ENCODE data around the gene KCNC4. TPM values are rescaled to one million over a fixed set of nuclear protein-coding genes. Genes with fewer than 3 reads are reported as not detected.

Gene KCNC4
- total RNA-seq, 1 donor: 5.7 TPM

DNA sequence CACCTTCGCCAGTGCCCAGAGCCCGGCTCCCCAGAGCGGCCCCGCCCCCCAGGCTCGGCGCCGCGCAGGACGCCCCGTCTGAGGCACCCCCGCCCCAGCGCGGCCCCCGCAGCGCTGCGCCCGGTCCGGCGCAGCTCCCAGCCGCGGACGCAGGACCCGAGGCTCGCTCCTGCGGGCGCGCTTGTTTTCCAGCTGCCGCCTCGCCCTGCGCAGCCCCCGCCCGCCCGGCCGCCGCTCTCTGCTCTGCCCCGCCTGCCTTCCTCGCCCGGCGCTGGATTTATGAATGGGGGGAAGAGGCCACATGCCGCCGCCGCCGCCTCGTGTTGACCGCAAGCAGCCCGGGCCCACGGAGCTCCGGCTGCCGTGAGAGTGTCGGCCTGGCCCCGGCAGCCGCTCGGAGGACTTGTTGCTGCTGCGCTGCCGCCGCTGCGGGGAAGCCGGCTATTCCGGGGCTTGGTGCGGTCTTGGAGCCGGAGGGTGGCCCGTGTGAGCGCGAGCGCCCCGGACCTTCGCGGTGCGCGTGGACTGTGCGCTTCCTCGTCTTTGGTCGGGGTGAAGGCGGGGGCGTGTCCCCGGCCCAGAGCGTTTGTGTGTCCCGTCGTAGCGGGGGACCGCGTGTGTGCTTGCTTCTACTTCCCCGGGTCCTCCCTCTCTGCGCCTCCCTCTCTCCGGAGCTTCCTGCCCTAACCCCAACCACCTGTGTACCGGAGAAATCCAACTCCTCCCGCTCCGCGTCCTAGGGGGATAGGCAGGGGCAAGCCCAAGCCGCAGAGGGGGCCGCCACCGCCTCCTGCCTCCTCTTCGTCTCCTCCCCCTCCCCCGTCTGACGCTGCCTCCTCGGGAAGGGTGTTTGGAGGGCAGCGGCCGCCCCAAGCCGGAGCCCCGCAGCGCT is 736 bp downstream of the KCNC4 start:
- peak in 2 of 3 donors; percentile 53 to 57 for DNase-seq (ENCODE audit: low read depth in 2 of 3, low spot score in 2 of 3)

DNA sequence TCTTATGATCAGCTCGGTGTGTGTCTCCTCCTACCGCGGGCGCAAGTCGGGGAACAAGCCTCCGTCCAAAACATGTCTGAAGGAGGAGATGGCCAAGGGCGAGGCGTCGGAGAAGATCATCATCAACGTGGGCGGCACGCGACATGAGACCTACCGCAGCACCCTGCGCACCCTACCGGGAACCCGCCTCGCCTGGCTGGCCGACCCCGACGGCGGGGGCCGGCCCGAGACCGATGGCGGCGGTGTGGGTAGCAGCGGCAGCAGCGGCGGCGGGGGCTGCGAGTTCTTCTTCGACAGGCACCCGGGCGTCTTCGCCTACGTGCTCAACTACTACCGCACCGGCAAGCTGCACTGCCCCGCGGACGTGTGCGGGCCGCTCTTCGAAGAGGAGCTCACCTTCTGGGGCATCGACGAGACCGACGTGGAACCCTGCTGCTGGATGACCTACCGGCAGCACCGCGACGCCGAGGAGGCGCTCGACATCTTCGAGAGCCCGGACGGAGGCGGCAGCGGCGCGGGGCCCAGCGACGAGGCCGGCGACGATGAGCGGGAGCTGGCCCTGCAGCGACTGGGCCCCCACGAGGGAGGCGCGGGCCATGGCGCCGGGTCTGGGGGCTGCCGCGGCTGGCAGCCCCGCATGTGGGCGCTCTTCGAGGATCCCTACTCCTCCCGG is 1.5 kb downstream of the KCNC4 start:
- no peak for DNase-seq (ENCODE audit: low read depth in 2 of 3, low spot score in 2 of 3)

DNA sequence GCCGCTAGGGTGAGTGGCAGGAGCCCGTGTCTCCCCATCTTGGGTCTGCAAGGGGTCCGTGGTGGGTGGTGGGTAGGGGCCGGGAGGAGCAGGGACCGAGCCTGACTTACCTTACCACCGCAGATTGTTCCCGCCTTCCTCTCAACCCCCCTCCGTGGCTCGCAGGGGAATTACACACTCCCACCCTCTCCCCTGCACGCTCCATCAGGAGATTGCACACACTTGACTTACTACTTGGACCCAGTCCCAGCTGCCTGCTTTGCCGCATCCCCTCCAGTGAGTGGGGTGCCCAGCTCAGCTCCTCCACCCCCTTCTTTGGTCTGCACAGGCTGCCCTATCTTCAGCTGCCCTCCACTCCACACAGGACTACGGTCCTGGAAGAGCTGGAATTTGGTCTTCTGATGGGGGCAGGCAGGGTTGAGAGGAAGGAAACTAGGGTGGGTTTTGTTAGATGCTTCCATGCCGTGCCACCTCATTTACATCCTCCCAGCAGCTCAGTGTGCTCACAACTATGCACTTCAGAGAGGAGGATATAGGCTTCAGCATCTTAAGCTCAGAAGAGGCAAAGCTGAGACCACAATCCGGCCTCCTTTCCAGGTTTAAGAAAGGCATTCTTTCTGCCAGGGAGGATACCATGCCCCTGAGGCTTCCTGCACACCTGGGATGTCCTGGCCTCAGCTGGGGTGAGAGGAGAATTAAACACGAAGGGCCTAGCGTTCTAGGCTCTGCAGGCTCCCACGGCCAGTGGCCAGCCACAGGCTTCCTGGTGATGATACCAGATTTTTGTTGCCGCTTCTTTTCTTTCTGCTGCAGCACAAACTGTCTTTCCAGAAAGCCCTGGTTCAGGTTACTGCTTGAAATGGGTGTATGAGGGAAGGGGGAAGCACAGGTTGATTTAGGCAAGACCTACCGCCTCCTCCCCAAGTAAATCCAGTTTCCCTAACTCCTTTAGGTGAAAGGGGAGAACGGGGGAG is 2.3 kb downstream of the KCNC4 start:
- DNase-seq (ENCODE audit: low read depth in 2 of 3, low spot score in 2 of 3): no peak

DNA sequence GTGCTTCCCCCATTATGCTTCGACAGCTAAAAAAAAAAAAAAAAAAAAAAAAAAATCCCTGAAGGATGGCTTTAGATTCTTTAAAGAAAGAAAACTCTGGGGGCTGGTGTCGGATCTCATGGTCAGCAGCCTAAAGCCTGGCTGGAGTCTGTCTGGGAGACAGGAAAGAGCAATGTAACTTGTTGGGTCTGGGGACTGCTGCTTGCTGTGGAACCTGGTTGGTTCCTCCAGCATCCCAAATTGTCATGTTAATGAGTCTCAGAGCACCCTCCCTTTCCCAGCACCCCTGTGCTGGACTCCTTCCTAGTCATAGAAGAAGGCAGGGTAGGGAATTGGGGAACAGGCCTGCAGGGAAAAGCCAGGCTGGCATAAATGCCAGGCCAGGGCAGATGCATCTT is 3.0 kb downstream of the KCNC4 start:
- DNase-seq (ENCODE audit: low read depth in 2 of 3, low spot score in 2 of 3): no peak

DNA sequence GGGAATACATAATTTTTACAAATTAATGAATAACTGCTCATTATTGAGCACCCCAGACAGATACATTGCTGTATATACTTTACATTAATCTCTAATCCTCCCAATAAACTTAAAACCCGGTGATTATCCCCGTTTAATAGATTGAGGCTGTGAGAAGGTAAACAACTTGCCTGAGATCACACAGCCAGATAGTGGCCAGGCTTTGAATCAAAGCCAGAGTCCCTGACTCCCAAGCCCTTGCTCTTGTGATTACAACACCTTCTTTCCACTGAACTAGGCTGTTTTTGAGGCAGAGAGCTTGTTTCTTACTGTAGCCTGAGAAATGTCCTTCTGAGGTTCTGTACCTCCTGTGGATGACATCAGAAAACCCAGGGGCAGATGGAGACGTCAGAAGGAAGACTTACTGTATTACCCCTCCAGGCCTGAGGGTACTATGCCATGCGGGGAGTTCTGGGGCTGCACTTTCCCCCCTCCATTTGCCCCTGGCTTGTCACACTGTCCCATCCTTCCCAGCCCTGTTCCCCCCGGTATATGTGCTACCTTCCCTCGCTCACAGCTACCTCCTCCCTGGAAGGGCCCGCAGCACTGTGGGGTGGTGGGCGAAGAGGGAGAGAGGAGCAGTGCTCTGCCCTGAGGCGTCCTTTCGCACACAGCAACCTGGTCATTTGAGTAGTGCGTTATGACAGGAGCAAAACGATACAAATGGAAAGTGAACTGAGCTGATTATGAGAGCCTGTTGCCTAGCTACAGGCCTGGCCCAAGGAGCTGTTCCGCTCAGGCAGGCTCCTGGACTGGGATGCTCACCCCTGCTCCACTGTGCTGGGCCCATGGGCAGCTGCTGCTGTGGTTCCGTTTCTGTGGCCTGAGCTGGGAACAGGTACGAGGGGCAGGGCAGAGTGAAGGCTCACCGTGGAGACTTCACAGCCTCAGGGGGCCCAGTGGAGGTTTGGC is 4.6 kb downstream of the KCNC4 start:
- no peak for DNase-seq (ENCODE audit: low read depth in 2 of 3, low spot score in 2 of 3)

DNA sequence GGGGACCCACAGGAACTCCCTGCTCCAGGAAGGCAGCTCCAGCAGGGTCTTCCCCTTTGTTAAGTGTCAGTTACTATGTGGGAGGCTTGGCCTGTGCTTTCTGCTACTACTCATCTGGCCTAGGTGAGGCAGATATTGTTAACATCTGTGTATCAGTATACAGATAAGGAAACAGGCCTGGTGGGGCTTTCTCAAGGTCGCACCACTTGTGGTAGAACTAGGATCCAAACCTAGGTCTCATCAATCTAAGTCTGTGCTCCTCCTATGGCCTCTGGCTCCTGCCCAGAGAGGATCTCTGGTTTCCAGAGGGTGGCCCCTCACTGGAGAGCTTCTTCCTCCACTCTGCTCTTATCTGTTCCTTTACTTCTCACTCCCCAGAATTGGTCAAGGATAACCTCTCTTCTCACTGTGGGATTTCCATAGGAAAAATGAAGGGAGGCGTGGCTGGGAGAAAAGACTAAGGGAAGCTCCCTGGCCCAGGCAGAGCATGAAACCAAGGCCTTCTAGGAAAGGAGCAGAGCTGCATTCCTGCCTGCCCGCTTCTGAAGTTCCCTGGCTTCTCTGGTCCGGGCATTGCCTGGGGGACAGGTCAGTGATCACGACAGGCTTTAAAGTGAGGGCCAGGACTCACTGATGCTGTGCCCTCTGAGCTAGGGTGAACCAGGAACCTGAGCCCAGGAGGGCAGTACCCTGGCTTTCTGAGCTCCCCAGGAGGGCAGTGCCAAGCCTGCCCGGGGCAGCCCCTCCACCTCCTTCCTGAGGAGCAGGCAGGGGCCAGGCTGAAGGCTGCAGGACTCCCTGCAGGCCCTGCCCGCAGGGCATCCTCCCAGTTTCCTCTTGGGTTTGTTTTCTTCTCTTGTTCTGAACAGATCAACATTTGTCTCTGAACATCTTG is 5.8 kb downstream of the KCNC4 start:
- no peak for DNase-seq (ENCODE audit: low read depth in 2 of 3, low spot score in 2 of 3)

DNA sequence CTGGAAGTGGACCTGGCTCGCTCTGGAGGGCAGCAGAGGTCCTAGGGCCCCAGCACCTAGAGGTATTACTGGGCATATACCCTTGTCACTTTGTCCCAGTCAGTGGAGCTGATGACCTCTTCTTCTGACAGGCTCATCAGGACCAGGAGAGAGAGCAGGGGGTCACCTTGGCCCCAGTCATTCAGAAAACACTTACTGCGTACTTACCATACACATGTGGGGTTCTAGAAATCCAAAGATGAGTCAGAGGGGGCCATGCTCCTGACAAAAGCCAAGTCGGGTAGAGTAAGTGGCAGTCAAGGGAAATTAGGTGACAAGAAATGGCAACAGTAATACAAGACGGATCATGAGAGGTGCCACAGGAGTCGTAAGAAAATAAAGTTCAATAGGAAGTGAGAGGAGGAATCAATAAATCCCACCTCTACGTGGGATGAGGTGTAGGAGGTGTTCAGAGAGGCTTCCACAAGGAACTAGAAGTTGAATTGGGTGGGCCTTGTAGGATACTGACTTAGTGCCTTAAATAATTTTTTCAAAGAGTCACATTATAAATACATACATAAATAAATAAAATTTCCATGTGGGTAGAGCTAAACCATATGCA is 6.8 kb downstream of the KCNC4 start:
- no peak for DNase-seq (ENCODE audit: low read depth in 2 of 3, low spot score in 2 of 3)

DNA sequence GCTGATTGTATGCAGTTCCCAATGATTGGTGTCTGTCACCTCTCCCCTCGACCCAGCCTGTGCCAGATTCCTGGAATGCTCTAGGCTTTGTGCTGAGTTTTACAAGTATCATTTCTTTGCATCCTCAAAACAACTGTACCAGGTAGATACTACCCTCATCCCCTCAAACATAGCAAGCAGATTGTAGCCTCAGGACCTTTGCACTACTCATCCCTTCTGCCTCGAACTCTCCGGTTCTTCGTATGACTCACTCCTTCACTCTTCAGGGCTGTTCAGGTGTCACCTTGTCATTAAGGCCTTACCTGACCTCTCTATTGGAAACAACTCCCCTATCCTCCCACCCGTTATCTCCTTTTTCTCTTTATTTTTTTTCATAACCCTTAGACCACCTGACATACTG is 8.0 kb downstream of the KCNC4 start:
- no peak for DNase-seq (ENCODE audit: low read depth in 2 of 3, low spot score in 2 of 3)

DNA sequence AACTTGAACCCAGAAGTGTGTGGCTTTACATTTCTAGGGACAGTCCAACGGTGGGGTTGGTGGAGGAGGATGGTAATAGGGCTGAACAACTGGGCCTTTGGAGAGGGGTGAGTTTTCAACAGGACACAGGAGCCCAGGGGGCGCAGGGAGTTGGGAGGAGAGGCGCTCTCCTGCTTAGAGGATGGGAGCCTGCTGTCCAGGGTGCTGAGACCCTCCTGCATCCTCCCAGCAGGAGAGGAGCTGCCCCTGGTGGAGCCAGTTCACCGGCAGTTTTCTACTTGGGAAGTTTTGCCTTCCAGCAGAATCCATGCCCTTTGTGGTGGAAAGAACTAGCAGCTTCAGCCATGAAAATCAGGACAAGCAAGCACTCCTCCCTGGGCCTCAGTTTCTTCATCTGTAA is 8.6 kb downstream of the KCNC4 start:
- DNase-seq (ENCODE audit: low read depth in 2 of 3, low spot score in 2 of 3): no peak

DNA sequence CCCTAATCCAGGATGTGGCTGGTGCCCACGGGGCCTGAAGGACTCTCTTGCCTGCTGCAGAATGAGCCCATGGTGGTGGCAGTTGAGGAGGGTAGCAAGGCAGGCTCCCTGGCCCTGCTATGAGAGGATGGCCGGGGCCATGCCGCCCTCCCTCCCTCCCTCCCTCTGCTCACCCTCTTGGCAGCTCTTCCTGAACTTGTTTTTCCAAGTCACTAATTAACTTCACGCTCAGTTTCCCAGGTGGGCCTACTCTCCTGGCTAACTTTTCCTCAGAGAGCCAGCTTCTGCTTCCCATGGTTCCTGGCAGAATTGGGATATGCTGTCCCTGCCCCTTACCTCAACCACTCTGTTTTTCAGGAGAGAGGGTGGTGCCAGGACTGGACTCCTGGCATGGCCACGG is 10.2 kb downstream of the KCNC4 start:
- DNase-seq (ENCODE audit: low read depth in 2 of 3, low spot score in 2 of 3): no peak

DNA sequence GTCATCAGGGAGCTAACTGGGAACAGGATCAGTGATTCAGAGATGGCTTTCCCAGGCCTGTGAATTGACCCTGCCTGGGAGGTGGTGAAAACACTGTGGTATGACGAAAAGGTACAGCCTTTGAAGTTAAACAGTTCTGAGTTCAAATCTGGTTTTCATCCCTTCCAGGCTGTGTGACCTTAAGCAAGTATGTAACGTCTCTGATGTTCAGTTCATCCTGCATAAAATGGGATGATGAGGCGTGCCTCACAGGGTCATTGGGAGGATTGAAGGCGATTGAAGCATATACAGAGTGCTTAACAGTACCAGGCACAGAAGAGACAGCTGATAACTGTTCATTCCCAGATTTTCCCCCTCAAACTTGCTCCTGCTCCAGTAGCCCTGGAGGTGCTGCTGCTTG is 11.0 kb downstream of the KCNC4 start:
- no peak for DNase-seq (ENCODE audit: low read depth in 2 of 3, low spot score in 2 of 3)

DNA sequence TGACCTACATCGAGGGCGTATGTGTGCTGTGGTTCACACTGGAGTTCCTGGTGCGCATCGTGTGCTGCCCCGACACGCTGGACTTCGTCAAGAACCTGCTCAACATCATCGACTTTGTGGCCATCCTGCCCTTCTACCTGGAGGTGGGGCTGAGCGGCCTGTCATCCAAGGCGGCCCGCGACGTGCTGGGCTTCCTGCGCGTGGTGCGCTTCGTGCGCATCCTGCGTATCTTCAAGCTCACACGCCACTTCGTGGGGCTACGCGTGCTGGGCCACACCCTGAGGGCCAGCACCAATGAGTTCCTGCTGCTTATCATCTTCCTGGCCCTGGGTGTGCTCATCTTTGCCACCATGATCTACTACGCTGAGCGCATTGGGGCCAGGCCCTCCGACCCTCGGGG is 13.0 kb downstream of the KCNC4 start:
- no peak for DNase-seq (ENCODE audit: low read depth in 2 of 3, low spot score in 2 of 3)

DNA sequence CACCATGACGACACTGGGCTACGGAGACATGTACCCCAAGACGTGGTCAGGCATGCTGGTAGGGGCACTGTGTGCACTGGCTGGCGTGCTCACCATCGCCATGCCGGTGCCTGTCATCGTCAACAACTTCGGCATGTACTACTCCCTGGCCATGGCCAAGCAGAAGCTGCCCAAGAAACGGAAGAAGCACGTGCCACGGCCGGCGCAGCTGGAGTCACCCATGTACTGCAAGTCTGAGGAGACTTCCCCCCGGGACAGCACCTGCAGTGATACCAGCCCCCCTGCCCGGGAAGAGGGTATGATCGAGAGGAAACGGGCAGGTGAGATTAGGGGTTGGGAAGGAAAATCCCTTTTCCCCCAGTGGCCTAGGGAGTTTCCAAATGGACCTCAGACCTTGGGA is 13.5 kb downstream of the KCNC4 start:
- DNase-seq (ENCODE audit: low read depth in 2 of 3, low spot score in 2 of 3): no peak

DNA sequence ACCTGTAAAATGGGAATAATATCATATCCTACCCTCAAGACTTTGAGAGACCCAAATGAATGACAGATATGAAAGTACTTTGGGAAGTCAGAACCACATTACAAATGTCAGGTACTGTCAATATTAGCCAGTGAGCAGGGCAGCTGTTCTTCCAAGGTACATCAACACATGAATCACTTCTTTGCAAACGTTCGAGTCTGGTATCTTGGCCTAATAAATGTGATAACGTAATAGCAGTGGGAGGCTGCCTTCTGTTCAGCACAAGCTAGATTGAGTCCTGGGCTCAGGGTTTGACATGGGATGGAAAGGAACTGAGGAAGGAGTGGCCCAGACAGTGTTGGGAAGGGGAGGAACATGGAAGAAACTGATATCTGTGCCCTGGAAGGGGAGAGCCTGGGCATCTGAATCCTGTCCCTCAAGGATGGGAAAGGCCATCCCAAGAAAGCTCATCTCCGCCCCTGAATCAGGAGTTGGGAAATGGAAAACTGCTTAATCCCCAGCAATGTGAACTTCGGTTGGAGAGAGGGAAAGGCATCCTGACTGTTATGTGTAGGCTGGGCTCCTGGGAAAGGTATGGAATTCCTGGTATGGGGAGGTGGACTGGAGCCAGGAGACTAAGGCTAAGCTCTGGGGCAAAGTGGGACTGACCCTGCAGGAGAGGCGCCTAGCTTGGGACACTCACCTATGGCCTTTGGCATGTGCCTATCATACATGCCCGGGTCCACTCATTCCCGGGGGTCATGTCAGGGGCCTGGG is 14.3 kb downstream of the KCNC4 start:
- DNase-seq (ENCODE audit: low read depth in 2 of 3, low spot score in 2 of 3): no peak

DNA sequence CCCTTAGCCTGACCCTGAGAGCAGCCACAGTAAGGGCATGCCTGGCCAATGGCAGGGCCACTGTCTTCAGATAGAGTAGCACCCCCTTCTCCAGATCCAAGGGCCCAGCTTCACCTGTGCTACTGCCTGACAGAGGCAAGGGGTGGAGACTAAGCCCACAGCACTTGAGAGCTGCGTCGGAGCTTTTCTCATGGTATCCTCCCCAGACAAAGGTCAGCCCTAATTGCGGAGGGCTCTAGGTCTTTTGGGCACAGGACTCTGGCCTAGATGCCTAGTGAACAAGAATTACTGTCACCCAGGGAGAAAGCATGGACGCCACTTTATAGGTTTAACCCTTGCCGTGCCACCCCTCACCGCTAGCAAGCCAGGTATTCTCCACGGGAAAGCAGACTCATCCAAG is 15.1 kb downstream of the KCNC4 start:
- DNase-seq (ENCODE audit: low read depth in 2 of 3, low spot score in 2 of 3): no peak

DNA sequence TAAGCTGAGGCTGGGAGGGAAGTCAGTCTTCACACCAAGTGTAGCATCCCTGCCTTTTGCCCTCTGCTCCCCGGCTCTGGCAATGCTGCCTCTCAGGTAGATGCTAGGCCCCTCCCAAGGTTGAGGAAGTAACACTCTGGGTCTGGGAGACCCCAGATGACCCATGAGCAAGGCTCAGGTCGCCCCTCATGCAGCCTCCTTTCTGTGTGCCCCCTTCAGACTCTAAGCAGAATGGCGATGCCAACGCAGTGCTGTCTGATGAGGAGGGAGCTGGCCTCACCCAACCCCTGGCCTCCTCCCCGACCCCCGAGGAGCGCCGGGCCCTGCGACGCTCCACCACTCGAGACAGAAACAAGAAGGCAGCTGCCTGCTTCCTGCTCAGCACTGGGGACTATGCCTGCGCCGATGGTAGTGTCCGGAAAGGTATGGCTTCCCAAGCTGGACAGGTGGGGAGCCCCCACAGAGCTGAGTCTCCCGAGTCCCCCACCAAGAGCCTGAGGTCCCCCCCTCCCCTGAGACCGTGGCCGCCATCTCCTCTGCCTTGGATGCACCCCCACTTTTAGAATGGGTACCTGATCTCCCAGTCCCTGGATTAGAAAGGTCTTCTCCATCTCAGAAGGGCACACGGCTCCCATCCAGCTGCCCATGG is 15.8 kb downstream of the KCNC4 start:
- DNase-seq (ENCODE audit: low read depth in 2 of 3, low spot score in 2 of 3): no peak

DNA sequence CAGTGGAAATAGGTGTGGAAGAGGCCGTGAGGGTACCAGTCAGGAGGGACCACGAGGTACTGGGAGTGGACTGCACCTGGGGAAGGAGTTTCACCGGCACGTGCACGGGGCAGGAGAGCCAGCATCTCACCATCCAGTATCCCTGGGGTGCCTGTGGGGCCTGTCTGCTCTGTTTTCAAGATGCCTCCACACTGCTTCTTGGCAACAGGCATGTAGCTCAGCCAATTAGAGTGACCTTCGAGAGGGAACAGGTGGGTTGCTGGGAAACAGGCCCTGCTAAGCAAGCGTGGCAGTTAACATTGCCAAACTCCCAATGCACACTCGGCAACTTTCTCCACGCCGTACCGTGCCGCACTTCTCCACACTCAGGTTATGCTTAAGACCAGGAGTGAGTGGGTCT is 17.7 kb downstream of the KCNC4 start:
- DNase-seq (ENCODE audit: low read depth in 2 of 3, low spot score in 2 of 3): no peak
